Hepatic stellate cell (primary cell): ENCODE results near the gene GPR39.
A peak's percentile ranks its signal among the peaks of the same experiment; 100 is the strongest.

Experiments used
- DNase-seq: peaks from one replicate; pipeline ENCODE4 v3.0.0; 2011; ENCODE audit warnings: low spot score

GPR39 gene

GRCh38 chr2:132414081-132414480, 2.5 kb upstream of the GPR39 start:
- DNase-seq, result no peak

DNA sequence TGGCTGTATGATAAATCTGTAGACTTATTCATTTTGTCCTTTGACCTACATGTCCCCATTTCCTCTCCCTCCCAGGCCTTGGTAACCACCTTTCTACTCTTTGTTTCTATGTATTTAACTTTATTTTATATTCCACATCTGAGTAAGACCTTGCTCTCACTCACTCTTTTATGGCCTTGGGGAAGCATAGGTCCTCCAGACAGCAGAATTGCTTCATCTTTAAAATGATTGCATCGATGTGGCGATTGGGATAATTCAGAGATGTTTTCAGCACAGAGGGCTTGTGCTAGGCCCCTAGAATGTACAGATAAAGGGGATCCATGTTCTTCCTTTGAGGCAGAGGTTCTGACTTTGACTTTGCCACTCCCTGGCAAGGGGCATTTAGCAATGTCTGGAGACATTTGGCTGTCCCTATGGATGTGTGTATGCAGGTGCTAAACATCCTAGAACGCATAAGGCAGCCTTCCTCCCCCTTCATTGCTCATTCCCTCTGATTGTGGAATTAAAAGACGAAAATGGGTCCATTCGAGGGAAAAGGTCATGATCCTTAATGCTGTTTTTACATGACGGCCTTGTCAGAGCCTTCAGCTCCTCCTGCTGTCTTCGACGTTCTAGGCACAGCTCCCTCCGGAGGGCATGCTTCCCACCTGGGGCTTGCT, 1.2 kb upstream of the GPR39 start:
- no peak for DNase-seq

DNA sequence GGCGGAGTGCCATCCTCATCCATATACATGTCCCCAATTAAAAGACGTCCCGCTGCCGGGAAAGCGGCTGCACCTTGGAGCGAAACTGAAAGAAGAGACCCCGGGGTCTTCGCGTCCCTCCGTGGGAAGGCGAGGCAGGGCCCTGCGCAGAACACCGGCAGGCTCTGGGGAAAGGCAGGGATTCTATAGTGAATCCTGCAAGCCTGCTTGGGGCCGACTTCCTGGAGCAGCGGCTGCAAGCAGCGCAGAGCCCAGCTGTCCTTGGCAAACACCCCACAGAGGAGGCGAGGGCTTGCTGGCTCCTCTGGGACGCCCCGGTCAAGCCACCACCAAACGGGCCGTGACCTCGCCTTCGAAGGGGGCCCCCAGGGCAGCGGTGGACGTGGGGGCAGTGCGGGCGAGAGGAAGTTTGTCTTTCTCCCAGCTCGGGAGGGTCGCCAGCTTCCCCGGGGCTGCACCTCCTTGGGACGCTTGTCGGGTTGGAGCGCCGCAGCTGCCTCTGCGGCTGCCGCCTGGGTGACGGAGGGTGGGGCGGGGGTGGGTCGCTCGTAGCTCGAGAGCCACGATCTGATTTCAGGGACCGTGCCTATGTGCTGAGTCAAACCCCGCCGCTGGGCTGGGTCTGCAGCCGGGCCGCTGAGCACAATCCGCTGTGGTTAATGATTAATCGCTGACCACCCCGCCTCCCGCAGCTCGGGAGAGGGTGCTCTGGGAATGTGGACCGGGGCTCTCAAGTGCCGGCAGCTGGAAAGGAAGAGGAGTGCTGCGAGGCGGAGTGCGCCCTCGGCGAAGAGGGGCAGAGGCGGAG, 486 bp upstream of the GPR39 start:
- DNase-seq, result peak; percentile 93

DNA sequence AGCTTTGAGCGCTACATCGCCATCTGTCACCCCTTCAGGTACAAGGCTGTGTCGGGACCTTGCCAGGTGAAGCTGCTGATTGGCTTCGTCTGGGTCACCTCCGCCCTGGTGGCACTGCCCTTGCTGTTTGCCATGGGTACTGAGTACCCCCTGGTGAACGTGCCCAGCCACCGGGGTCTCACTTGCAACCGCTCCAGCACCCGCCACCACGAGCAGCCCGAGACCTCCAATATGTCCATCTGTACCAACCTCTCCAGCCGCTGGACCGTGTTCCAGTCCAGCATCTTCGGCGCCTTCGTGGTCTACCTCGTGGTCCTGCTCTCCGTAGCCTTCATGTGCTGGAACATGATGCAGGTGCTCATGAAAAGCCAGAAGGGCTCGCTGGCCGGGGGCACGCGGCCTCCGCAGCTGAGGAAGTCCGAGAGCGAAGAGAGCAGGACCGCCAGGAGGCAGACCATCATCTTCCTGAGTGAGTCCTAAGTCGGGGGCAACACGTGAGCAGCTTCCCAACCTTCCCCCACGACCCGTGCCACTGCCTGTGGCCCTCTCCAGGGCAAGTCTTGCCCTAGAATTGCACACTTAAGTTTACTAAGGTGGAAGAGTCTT, 928 bp downstream of the GPR39 start:
- DNase-seq, result no peak

DNA sequence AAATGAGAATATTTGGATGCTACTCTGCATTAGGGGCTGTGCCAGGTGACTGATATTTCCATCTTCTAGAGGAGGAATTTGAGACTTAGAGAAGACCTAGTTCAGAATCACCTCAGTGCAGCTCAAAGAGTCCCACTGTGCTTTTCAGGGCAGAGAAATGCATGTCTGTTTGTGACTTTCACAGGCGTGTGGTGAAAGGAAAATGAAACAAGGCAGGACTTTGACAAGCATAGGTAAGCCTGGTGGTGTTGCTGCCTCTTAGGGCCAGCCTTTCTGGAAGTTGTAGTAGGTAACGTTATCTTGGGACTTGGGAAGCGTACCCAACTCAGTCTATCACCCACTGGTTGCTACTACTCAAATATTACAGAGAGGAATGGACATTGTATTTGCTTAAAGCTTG, 2.6 kb downstream of the GPR39 start:
- DNase-seq, result no peak

DNA sequence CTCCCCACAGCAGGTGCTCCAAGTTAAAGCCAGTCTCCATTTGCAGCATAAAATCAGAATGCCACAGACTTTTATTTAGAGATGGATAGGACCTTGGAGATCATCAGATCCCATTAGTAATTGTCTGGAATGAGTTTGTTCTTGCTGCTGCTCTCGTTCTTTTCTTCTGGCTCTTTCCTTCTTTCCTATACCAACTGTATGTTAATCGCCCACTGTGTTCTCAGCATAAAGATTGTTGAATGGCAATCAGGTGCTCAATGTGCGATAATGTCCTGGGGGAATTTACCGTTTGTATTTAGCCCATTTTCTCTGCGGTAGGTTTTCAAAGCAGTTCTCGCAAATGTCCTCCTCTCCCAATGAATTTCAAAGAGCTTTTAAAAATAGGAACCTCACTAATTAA, 3.3 kb downstream of the GPR39 start:
- DNase-seq, result no peak

GRCh38 chr2:132420816-132421805, 4.5 kb downstream of the GPR39 start:
- DNase-seq, result no peak

- DNase-seq, result no peak
Observed at GRCh38 chr2:132422736-132423135, 6.1 kb downstream of the GPR39 start.

DNA sequence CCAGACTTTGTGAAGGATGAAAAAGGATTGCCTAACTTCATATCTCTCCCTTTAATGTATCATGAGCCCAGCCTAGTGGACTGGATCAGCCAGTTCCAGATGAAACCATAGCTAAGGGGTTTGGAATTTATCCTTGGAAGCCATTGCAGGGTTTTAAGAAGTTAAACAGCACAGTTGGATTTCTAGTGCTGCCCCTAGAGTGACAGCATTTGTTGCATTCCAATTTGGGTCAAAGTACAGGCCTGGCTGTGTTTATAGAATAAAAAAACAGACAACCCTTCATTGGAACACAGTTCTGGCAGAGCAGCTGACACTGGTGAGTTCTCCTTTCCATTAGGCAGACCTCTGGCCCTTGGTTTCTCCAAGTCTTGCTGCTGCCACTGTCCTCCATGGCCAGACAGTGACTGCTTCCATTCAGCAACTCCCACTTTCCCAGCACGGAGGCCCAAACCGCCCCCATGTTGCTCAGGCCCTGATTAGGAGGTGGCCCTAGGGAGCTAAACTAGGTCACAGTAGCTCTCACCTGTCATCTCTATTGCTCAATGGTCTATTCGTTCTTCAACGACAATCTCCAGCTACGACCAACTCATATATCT, 8.0 kb downstream of the GPR39 start:
- peak; percentile 23 for DNase-seq

GRCh38 chr2:132426033-132426432, 9.4 kb downstream of the GPR39 start:
- DNase-seq, result no peak

GRCh38 chr2:132426656-132427055, 10.1 kb downstream of the GPR39 start:
- DNase-seq, result no peak

GRCh38 chr2:132429351-132429750, 12.7 kb downstream of the GPR39 start:
- no peak for DNase-seq

DNA sequence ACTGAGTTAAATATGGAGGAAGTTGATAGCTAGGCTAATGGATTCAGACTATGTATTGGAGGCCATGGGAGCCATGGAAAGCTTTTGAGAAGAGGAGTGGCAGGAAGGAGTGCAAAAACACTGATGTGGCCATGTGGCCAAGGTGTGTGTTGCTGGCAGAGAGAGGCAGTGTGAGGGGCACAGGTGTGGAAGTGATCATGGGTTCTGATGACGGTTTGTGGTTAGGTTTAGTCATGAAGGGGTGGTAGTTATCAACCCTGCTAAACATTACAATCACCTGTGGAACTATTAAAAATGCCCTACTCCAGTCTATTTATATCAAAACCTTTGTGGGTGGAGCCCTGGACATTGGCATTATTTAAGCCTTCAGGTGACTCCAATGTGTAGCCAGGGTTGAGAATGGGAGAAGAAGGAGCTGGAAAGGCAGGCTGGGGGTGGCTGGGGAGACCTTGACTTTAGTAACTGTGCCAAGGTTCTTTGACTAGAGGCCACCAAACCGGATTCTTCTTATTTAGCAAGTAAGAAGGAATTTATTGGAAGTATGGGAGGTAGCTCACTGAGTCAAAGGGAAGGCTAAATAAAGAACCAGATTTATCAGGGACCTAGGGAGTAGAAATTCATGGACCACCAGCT, 13.5 kb downstream of the GPR39 start:
- no peak for DNase-seq

DNA sequence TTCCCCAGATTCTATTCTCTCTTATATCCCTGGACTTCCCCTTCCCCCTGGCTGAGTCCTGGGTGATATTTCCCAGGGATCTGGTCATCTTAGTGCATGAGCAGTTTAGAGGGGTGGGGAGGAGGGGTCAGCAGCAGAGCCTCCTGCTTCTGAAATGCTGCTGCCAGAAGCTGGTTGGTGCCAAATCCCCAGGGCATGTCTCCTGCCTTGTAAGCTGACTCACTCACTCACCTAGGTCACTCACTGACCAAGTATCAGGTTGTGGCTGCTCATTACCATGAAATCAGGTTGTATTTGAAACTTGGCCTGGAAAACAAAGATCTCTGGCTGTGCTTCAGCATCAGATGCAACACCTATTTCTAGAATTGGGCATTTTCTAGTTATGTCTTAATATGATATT, 14.3 kb downstream of the GPR39 start:
- DNase-seq, result no peak

DNA sequence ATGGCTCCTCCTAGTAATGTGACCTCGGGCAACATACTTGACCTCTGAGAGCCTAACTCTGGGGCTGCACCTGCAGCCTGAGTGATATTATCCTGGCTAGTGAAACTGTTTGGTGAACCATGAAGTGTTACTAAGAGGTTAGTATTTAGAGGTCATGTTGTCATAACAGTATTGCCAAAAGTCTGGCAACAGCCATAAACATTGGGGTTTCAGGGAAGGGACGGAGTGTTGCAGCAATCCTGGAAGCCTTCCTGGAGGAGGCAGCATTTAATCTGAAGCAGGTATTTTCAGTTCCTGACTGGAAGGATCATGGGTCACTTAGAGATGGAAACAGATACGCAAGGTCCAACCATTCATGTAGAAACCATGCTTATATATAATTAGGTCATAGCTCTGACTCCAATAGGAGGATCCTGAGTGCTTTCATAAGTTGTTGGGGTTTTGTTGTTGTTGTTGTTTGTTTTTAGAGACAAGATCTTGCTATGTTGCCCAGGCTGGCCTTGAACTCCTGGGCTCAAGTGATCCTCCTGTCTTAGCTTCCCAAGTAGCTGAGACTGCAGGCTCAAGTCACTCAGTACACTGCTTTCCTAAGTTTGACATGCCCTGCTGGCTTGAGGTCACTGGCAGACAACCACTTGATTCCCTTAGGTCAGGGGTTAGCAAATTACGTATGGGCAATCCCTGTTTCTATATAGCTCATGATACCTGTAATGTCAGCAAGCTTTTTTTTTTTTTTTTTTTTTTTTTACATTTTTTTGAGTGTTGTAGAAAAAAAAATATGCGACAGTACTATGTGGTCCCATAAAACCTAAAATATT, 21.5 kb downstream of the GPR39 start:
- no peak for DNase-seq

DNA sequence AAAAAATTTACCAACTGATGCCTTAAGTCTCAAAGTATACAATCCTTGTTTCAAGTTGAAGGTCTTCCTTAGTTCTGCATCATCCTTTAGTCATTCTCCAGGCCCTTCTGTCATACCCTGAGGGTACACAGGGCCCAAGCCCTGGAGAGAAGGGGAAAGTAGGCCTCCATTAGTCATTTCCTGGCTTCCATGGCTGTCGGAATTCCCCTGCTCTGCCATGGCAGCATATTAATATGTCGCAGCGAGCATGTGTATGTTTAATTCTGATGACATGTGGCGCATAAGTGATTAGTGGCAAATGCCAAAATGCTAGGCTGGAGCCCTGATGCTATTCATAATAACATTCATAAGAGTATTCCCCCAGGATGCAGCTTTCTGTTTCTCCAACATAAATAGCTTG, 22.1 kb downstream of the GPR39 start:
- peak; percentile 67 for DNase-seq

GRCh38 chr2:132439703-132440398, 23.2 kb downstream of the GPR39 start:
- no peak for DNase-seq

- no peak for DNase-seq
Observed at GRCh38 chr2:132441051-132441450, 24.4 kb downstream of the GPR39 start.

DNA sequence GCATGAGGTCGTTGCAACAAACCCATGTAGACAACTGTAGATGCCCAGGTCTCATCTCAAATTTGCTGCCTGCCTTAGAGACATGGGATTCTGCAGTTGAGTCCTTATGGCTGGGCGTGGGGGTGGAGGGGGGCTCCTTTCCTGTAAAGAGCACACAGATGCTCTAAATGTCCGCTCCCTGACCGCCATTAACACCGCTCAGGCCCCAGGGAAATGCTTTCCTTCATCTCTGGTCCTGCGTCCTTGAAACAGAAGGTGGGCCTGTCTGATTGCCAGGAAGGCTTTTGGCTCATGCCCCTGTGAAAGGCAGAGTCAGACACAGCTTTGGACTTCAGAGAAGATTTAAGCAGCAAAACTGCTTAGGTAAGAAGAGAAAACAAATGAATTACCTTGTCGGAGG, 25.7 kb downstream of the GPR39 start:
- DNase-seq, result no peak

DNA sequence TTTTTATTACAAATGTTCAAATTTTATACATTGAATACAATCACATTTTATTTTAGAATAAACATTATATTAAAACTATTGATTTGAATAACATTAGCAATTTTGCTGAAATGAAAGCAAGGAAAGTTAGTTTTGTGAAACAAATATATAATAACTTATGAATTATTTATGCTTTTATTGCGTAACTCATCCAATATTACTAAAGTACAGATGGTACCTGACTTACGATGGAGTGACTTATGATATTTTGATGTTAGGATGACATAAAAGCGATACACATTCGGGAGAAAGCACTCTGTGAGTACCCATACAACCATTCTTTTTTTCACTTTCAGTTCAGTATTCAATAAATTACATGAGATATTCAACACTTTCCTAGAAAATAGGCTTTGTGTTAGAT, 26.5 kb downstream of the GPR39 start:
- DNase-seq, result no peak
